Effector memory CD4-positive, alpha-beta T cell (primary cell): ENCODE data around the gene DLGAP4.

Experiments used
- DNase-seq, 3 donors: peaks; one replicate each; pipeline ENCODE4 v3.0.0-alpha.2; 2020
- H3K27ac ChIP-seq: 2 replicates; pipeline ENCODE4 v1.7.0; 2013; ENCODE audit warnings: mild to moderate bottlenecking, low read length, moderate library complexity; ENCODE audit not compliant: insufficient read depth, poor library complexity, severe bottlenecking
- H3K27me3 ChIP-seq: replicated peaks from 2 replicates; pipeline ENCODE4 v1.7.0; 2013; ENCODE audit warnings: mild to moderate bottlenecking, low read length; ENCODE audit not compliant: insufficient read depth, control insufficient read depth, poor library complexity, severe bottlenecking
- H3K36me3 ChIP-seq: 2 replicates; pipeline ENCODE4 v1.7.0; 2013; ENCODE audit warnings: mild to moderate bottlenecking, low read length, moderate library complexity; ENCODE audit not compliant: control insufficient read depth, insufficient read depth
- H3K4me1 ChIP-seq: 2 replicates; pipeline ENCODE4 v1.7.0; 2013; ENCODE audit warnings: low read length, mild to moderate bottlenecking; ENCODE audit not compliant: control insufficient read depth, insufficient read depth, poor library complexity, severe bottlenecking
- H3K4me3 ChIP-seq: 2 replicates; pipeline ENCODE4 v1.7.0; 2013; ENCODE audit warnings: low read length, low read depth, mild to moderate bottlenecking; ENCODE audit not compliant: insufficient read depth, poor library complexity, severe bottlenecking
- H3K9me3 ChIP-seq: 2 replicates; pipeline ENCODE4 v1.7.0; 2013; ENCODE audit warnings: mild to moderate bottlenecking, low read length, moderate library complexity; ENCODE audit not compliant: control insufficient read depth

The DLGAP4 gene

GRCh38 chr20:36367907-36368799 is 62.0 kb downstream of the DLGAP4 start:
- Histone ChIP-seq H3K27me3 (no peaks in the 10 kb centered on the region), H3K4me1 (no peaks in the 10 kb centered on the region), H3K4me3 (no peak overlapping the region), H3K36me3 (no peaks in the 10 kb centered on the region), H3K27ac (no peak overlapping the region), H3K9me3 (no peaks in the 10 kb centered on the region)
- DNase-seq: no peak

- H3K27ac ChIP-seq: no peak overlapping the region
- H3K36me3 ChIP-seq: no peaks in the 10 kb centered on the region
- DNase-seq: no peak
- H3K4me1 ChIP-seq: no peaks in the 10 kb centered on the region
- no peaks in the 10 kb centered on the region for H3K27me3 ChIP-seq
- H3K9me3 ChIP-seq: no peaks in the 10 kb centered on the region
- no peak overlapping the region for H3K4me3 ChIP-seq
Measured at GRCh38 chr20:36368869-36369268, 62.7 kb downstream of the DLGAP4 start.

GRCh38 chr20:36369739-36370138 is 63.6 kb downstream of the DLGAP4 start:
- H3K4me1 ChIP-seq: no peaks in the 10 kb centered on the region
- no peak overlapping the region for H3K27ac ChIP-seq
- no peak for DNase-seq
- H3K4me3 ChIP-seq: no peak overlapping the region
- no peaks in the 10 kb centered on the region for H3K9me3 ChIP-seq
- no peaks in the 10 kb centered on the region for H3K27me3 ChIP-seq
- H3K36me3 ChIP-seq: no peaks in the 10 kb centered on the region

- Histone ChIP-seq H3K4me1 (no peaks in the 10 kb centered on the region), H3K27ac (no peak overlapping the region), H3K27me3 (no peaks in the 10 kb centered on the region), H3K4me3 (no peak overlapping the region), H3K36me3 (no peaks in the 10 kb centered on the region), H3K9me3 (no peaks in the 10 kb centered on the region)
- no peak for DNase-seq
Measured at GRCh38 chr20:36370991-36371790, 65.1 kb downstream of the DLGAP4 start.

- no peak for DNase-seq
- H3K9me3 ChIP-seq: no peaks in the 10 kb centered on the region
- H3K27ac ChIP-seq: no peak overlapping the region
- no peaks in the 10 kb centered on the region for H3K36me3 ChIP-seq
- no peaks in the 10 kb centered on the region for H3K27me3 ChIP-seq
- no peak overlapping the region for H3K4me3 ChIP-seq
- H3K4me1 ChIP-seq: no peaks in the 10 kb centered on the region
Measured at GRCh38 chr20:36372666-36373065, 66.5 kb downstream of the DLGAP4 start.

GRCh38 chr20:36373089-36373488 is 67.0 kb downstream of the DLGAP4 start:
- Histone ChIP-seq H3K4me1 (no peaks in the 10 kb centered on the region), H3K9me3 (no peaks in the 10 kb centered on the region), H3K36me3 (no peaks in the 10 kb centered on the region), H3K27ac (no peak overlapping the region), H3K4me3 (no peak overlapping the region), H3K27me3 (no peaks in the 10 kb centered on the region)
- DNase-seq: no peak

- H3K36me3 ChIP-seq: no peaks in the 10 kb centered on the region
- no peak overlapping the region for H3K4me3 ChIP-seq
- no peak overlapping the region for H3K27ac ChIP-seq
- H3K4me1 ChIP-seq: no peaks in the 10 kb centered on the region
- H3K27me3 ChIP-seq: no peaks in the 10 kb centered on the region
- no peak for DNase-seq
- no peaks in the 10 kb centered on the region for H3K9me3 ChIP-seq
Measured at GRCh38 chr20:36374995-36375394, 68.9 kb downstream of the DLGAP4 start.

- H3K4me3 ChIP-seq: no peak overlapping the region
- no peaks in the 10 kb centered on the region for H3K27me3 ChIP-seq
- no peaks in the 10 kb centered on the region for H3K9me3 ChIP-seq
- no peak overlapping the region for H3K27ac ChIP-seq
- H3K36me3 ChIP-seq: no peaks in the 10 kb centered on the region
- DNase-seq: no peak
- no peaks in the 10 kb centered on the region for H3K4me1 ChIP-seq
Measured at GRCh38 chr20:36377348-36378326, 71.5 kb downstream of the DLGAP4 start.

- H3K36me3 ChIP-seq: no peaks in the 10 kb centered on the region
Measured at GRCh38 chr20:36378686-36379085, 72.5 kb downstream of the DLGAP4 start.

More at GRCh38 chr20:36378686-36379085, 72.5 kb downstream of the DLGAP4 start:
- Histone ChIP-seq H3K27me3 (no peaks in the 10 kb centered on the region), H3K4me3 (no peak overlapping the region), H3K27ac (no peak overlapping the region), H3K4me1 (no peaks in the 10 kb centered on the region), H3K9me3 (no peaks in the 10 kb centered on the region)
- DNase-seq: no peak
